Adipocyte (in vitro differentiated cells): Measurements from ENCODE around the gene SAP130.

Source experiments
- DNase-seq: peaks from one replicate; pipeline ENCODE4 v3.0.0-alpha.2; 2015; ENCODE audit warnings: low read depth
- H3K27me3 ChIP-seq: replicated peaks from 2 replicates; pipeline ENCODE4 v1.7.0; 2013; ENCODE audit warnings: mild to moderate bottlenecking, low read length, moderate library complexity; ENCODE audit not compliant: control insufficient read depth, insufficient read depth
- H3K36me3 ChIP-seq: 2 replicates; pipeline ENCODE4 v1.7.0; 2013; ENCODE audit warnings: low read length, mild to moderate bottlenecking, moderate library complexity; ENCODE audit not compliant: control insufficient read depth, insufficient read depth, severe bottlenecking
- H3K4me1 ChIP-seq: 2 replicates; pipeline ENCODE4 v1.7.0; 2013; ENCODE audit warnings: mild to moderate bottlenecking, low read length, moderate library complexity; ENCODE audit not compliant: control insufficient read depth, insufficient read depth
- H3K4me3 ChIP-seq: 2 replicates; pipeline ENCODE4 v1.7.0; 2013; ENCODE audit warnings: mild to moderate bottlenecking, low read length, moderate library complexity
- H3K9ac ChIP-seq: 2 replicates; pipeline ENCODE4 v1.7.0; 2013; ENCODE audit warnings: mild to moderate bottlenecking, low read length, moderate library complexity
- H3K9me3 ChIP-seq: 2 replicates; pipeline ENCODE4 v1.7.0; 2013; ENCODE audit warnings: mild to moderate bottlenecking, low read length, moderate library complexity; ENCODE audit not compliant: control insufficient read depth

The SAP130 gene

GRCh38 chr2:127945281-127945680 lies 82.6 kb downstream of the SAP130 start:
- peaks cover 85% of the 10 kb centered on the region for H3K36me3 ChIP-seq

GRCh38 chr2:127943186-127943585 lies 84.7 kb downstream of the SAP130 start:
- H3K36me3 ChIP-seq: peaks cover 65% of the 10 kb centered on the region
- DNase-seq: no peak

More at GRCh38 chr2:127945281-127945680, 82.6 kb downstream of the SAP130 start:
- H3K9ac ChIP-seq: no peak overlapping the region
- H3K27me3 ChIP-seq: no peaks in the 10 kb centered on the region
- no peak overlapping the region for H3K4me3 ChIP-seq
- DNase-seq: no peak
- H3K4me1 ChIP-seq: no peaks in the 10 kb centered on the region
- H3K9me3 ChIP-seq: no peaks in the 10 kb centered on the region

GRCh38 chr2:127942002-127942401 lies 85.9 kb downstream of the SAP130 start:
- Histone ChIP-seq H3K36me3 (peaks cover 54% of the 10 kb centered on the region), H3K4me1 (no peaks in the 10 kb centered on the region), H3K4me3 (no peak overlapping the region), H3K9ac (no peak overlapping the region), H3K9me3 (no peaks in the 10 kb centered on the region), H3K27me3 (no peaks in the 10 kb centered on the region)
- no peak for DNase-seq

More at GRCh38 chr2:127943186-127943585, 84.7 kb downstream of the SAP130 start:
- no peaks in the 10 kb centered on the region for H3K4me1 ChIP-seq
- no peaks in the 10 kb centered on the region for H3K9me3 ChIP-seq
- H3K4me3 ChIP-seq: no peak overlapping the region
- H3K27me3 ChIP-seq: no peaks in the 10 kb centered on the region
- no peak overlapping the region for H3K9ac ChIP-seq

GRCh38 chr2:127941461-127941860 lies 86.4 kb downstream of the SAP130 start:
- Histone ChIP-seq H3K4me3 (no peak overlapping the region), H3K9ac (no peak overlapping the region), H3K36me3 (peaks cover 50% of the 10 kb centered on the region), H3K27me3 (no peaks in the 10 kb centered on the region), H3K9me3 (no peaks in the 10 kb centered on the region), H3K4me1 (no peaks in the 10 kb centered on the region)
- DNase-seq: no peak

- no peaks in the 10 kb centered on the region for H3K4me1 ChIP-seq
- H3K9ac ChIP-seq: no peak overlapping the region
- peaks cover 44% of the 10 kb centered on the region for H3K36me3 ChIP-seq
- H3K27me3 ChIP-seq: no peaks in the 10 kb centered on the region
- DNase-seq: no peak
- H3K9me3 ChIP-seq: no peaks in the 10 kb centered on the region
- no peak overlapping the region for H3K4me3 ChIP-seq
Observed at GRCh38 chr2:127940641-127941040, 87.2 kb downstream of the SAP130 start.

- H3K9me3 ChIP-seq: no peaks in the 10 kb centered on the region
- H3K4me1 ChIP-seq: peaks cover 6% of the 10 kb centered on the region
- no peak for DNase-seq
- H3K9ac ChIP-seq: no peak overlapping the region
- no peak overlapping the region for H3K4me3 ChIP-seq
- no peaks in the 10 kb centered on the region for H3K36me3 ChIP-seq
- no peaks in the 10 kb centered on the region for H3K27me3 ChIP-seq
Observed at GRCh38 chr2:127935337-127935736, 92.5 kb downstream of the SAP130 start.

GRCh38 chr2:127932199-127932876 lies 95.5 kb downstream of the SAP130 start:
- Histone ChIP-seq H3K9ac (no peak overlapping the region), H3K4me3 (no peak overlapping the region), H3K27me3 (no peaks in the 10 kb centered on the region), H3K9me3 (no peaks in the 10 kb centered on the region), H3K4me1 (peaks cover 6% of the 10 kb centered on the region), H3K36me3 (no peaks in the 10 kb centered on the region)
- DNase-seq: peak; percentile 26

GRCh38 chr2:127929449-127929848 lies 98.4 kb downstream of the SAP130 start:
- Histone ChIP-seq H3K27me3 (no peaks in the 10 kb centered on the region), H3K9me3 (no peaks in the 10 kb centered on the region), H3K9ac (no peak overlapping the region), H3K4me1 (peaks cover 6% of the 10 kb centered on the region), H3K36me3 (no peaks in the 10 kb centered on the region), H3K4me3 (no peak overlapping the region)
- DNase-seq: no peak

- DNase-seq: no peak
- peaks cover 4% of the 10 kb centered on the region for H3K4me1 ChIP-seq
- no peak overlapping the region for H3K4me3 ChIP-seq
- no peaks in the 10 kb centered on the region for H3K9me3 ChIP-seq
- no peaks in the 10 kb centered on the region for H3K36me3 ChIP-seq
- H3K27me3 ChIP-seq: no peaks in the 10 kb centered on the region
- H3K9ac ChIP-seq: no peak overlapping the region
Observed at GRCh38 chr2:127927384-127927783, 100.5 kb downstream of the SAP130 start.

GRCh38 chr2:127917916-127918315 lies 109.9 kb downstream of the SAP130 start:
- peak; percentile 2 for DNase-seq

GRCh38 chr2:127913808-127914457 lies 113.9 kb downstream of the SAP130 start:
- Histone ChIP-seq H3K9ac (no peak overlapping the region), H3K9me3 (no peaks in the 10 kb centered on the region), H3K4me1 (no peaks in the 10 kb centered on the region), H3K27me3 (no peaks in the 10 kb centered on the region), H3K36me3 (no peaks in the 10 kb centered on the region), H3K4me3 (no peak overlapping the region)
- no peak for DNase-seq

More at GRCh38 chr2:127917916-127918315, 109.9 kb downstream of the SAP130 start:
- Histone ChIP-seq H3K9me3 (no peaks in the 10 kb centered on the region), H3K4me1 (no peaks in the 10 kb centered on the region), H3K9ac (no peak overlapping the region), H3K36me3 (no peaks in the 10 kb centered on the region), H3K4me3 (no peak overlapping the region), H3K27me3 (no peaks in the 10 kb centered on the region)
